COLO668 (cell line): ENCODE results near the gene NCOA3.
A peak's percentile ranks its signal among the peaks of the same experiment; 100 is the strongest.
"Not testable (repeated sequence)": the region's sequence is repeated elsewhere in the genome, so short reads cannot be mapped to it uniquely, and the experiment has no call there.

Source experiments
- DNase-seq: peaks from one replicate; lab custom pipeline; 2025; ENCODE audit not compliant: unreplicated experiment; lab: John Stamatoyannopoulos, UW

Gene NCOA3

GRCh38 chr20:47500082-47500481 is 1.6 kb upstream of the NCOA3 start:
- DNase-seq = not testable (repeated sequence)

GRCh38 chr20:47500554-47500953 is 1.1 kb upstream of the NCOA3 start:
- DNase-seq = no peak

DNA sequence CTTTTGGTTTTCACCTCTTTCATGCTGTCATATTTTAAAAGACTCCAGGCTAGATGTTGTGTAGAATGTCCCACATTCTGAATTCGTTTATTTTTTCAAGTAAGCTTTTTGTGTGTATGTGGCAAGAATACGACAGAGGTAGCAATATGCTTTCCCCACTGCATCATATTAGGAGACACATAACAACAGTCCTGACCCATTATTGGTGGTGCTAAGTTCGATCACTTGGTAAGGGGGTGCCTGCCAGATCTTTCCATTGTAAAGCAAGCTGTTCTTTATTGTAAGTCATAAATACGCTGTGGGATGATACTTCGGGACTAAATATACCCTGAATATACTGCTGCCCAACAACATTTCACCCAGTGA is 588 bp upstream of the NCOA3 start:
- DNase-seq = no peak

DNA sequence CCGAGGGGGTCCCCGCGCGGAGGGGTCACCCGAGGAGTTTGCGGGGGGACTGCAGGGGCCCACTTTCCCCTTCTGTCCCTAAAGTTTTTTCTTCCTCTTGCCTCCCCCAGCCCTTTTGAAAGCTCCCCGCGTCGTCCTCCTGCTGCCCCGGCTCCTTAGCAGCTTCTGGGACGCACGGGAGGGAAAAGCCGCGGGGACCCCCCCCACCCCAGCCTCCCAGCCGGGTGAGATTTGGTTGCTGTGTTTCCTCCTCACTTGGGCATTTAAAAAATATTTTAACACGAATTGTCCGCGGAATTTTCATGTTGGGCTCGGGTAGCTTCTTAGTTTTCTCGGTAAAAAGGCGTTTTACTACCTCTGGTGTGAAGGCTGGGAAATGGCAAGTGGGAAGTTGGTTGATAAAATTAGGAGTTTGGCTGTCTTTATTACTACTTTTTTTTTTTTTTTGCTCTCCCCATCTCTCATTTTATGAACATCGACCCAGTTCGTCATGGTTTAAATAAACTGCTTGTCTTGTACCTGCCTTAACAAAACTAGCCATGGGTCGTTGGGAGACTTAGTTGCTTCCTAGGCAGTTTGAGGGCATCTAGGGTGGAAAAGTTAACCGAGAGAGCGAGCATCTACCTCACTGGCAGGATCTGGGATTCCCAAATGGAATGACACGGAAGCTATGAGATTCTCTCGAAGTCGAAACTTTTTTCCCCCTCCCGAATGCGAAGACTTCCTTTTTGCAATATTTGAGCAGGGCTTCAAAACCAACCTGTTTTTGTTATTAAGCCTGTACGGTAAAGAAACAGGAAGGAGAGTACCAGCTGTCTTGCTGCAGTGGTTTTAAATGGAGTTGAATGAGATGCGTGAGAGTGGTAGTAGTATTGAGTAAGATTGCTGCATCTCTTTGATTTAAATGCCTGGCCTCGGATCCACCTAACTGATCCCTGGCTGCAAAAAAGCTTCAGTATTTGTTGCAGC is 868 bp downstream of the NCOA3 start:
- peak; percentile 39 for DNase-seq

GRCh38 chr20:47503685-47504084 is 2.0 kb downstream of the NCOA3 start:
- DNase-seq = no peak

- DNase-seq = no peak
Measured at GRCh38 chr20:47506335-47506734, 4.6 kb downstream of the NCOA3 start.

DNA sequence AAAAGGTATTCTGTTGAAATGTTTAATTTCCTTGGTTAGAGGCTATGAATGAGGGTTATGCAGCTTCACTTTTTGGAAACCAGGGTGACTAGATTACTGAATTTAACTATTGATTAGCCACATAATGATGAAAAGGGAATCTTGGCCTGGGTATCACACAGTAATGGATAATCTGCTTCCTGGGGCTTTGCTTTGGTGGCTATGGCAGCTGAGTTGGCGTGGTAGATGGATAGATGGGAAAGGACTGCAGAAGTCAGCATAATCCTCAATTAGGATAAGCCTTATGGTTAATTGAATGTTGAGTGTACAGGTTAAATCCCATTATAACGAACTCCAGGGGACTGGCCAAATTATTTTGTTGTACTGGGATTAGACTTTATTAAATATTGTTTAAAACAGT is 5.2 kb downstream of the NCOA3 start:
- DNase-seq = no peak

DNA sequence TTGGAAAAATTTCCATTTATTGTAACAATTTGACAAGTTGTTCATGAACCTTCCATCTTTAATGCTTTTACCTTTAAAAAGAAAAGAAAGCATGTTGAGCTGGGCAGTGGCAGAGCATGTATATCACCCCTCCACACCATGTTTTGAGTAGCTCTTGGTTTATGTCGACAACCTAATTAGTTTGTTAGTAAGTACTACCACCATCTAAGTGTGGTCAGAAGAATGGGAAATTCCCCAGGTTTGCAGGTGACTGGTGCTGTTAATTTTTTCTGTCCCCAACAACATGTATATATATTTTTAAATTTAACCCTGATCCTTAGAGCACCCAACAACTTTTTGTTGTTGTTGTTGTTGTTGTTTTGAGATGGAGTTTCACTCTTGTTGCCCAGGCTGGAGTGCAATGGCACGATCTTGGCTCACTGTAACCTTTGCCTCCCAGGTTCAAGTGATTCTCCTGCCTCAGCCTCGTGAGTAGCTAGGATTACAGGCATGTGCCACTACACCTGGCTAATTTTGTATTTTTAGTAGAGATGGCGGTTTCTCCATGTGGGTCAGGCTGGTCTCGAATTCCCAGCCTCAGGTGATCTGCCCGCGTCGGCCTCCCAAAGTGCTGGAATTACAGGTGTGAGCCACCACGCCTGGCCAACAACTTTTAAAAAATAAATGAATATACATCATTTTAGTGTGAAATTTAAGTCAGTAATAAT is 5.7 kb downstream of the NCOA3 start:
- DNase-seq = not testable (repeated sequence)

GRCh38 chr20:47508278-47508677 is 6.6 kb downstream of the NCOA3 start:
- DNase-seq = no peak

DNA sequence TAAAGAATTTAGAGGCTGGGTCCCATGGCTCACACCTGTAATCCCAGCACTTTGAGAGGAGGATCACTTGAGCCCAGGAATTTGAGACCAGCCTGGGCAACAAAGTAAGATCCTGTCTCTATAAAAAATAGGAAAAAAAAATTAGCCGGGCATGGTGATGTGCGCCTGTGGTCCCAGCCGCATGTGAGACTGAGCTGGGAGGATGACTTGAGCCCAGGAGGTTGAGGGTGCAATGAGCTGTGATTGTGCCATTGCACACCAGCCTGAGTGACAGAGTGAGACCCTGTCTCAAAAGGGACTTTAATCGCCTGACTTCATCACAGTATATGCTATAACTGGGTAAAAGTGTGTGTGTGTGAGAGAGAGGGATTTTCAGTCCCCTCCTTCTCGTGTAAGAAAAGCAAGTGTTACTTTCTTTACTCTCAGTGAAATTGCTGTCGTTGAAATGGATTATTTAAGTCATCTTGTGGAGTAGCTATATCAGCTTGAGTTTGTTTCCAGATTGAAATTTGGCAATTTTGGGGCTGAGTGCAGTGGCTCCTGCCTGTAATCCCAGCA is 7.5 kb downstream of the NCOA3 start:
- DNase-seq = no peak

GRCh38 chr20:47509685-47510084 is 8.0 kb downstream of the NCOA3 start:
- no peak for DNase-seq

- DNase-seq = no peak
Measured at GRCh38 chr20:47515843-47516242, 14.2 kb downstream of the NCOA3 start.

GRCh38 chr20:47521059-47521808 is 19.5 kb downstream of the NCOA3 start:
- DNase-seq = no peak

DNA sequence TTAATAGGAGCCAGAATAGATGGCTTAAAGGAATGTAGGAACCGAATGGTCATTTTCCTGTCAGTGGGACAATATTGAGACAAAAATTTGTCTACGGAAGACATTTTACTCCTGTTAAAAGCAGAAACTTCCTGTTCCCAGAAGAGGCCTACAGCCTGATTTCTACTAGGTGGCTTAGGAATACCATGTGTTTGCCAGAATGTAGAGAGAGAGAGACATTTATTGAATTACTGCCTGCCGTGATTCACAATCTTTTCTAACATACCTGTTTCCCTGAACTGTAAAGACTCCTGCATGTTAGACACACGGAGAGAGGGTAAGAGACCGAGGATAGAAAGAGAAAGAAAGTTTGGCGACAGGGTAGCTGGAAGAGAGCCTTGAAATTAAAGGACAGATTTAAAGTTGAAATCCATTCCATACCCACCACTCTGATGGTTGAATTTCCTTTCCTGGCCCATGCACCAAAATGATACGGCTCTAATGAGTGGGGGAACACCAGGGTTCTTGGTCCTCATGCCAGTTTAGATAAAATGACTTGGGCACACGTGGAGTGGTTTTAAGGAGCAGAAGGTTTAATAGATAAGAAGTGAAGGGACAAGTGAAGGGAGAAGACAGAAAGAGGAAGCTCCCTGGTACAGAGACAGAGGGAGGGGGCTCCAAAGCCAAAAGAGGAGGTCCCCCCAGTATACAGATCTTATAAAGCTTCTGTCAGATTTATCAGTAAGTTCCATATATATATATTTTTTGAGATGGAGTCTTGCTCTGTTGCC is 22.5 kb downstream of the NCOA3 start:
- no peak for DNase-seq

DNA sequence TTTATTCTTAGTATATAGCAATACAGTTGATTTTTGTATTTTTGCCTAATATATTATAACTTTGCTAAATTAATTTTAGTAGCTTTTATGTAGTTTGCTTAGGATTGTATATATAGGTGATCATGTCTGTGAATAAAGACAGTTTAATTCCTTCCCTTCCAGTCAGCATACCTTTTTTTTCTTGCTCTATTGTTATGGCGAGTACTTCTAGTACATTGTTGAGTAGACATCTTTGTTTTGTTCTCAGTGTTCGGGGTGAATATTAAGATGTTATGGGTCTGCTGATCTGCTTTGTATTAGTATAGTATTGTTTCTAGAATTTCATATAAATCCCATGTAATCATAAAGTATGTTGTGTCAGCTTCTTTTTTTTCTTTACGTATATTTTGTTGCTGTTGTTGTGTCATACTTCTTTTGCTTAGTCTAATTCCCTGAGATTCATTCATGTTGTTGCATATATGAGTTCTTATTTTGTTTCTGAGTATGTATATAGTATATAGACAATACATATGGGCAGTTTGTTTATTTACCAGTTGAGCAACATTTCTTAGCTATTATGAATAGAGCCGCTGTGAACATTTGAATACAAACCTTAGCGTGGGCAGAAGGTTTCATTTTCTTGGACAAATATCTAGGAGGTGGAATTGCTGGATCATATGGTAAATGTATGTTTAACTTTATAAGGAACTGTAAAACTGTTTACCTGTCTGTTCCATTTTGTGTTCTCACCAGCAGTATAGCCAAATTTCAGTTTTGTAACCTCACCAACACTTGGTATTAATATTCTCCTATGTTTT is 25.5 kb downstream of the NCOA3 start:
- DNase-seq = no peak

GRCh38 chr20:47529840-47530239 is 28.2 kb downstream of the NCOA3 start:
- no peak for DNase-seq

DNA sequence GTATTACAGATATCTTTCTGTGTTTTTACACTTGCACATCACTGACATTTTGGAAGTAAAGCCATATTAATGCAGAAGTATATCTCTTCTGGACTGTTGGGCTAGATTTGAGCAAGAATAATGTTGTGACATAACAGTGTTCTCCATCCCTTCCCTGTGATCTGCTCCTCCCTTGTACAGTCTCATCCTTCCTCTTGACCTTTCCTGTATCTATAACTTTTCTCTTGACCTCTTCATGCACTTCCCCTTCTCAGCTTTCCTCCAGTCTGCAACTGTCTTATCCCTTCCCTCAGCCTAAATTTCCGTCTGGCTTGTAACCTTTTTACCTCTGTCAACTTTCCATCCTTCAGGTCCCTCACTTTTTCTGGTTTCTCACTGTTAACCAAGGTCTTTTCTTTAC is 29.8 kb downstream of the NCOA3 start:
- DNase-seq = no peak

GRCh38 chr20:47532002-47532401 is 30.3 kb downstream of the NCOA3 start:
- no peak for DNase-seq

DNA sequence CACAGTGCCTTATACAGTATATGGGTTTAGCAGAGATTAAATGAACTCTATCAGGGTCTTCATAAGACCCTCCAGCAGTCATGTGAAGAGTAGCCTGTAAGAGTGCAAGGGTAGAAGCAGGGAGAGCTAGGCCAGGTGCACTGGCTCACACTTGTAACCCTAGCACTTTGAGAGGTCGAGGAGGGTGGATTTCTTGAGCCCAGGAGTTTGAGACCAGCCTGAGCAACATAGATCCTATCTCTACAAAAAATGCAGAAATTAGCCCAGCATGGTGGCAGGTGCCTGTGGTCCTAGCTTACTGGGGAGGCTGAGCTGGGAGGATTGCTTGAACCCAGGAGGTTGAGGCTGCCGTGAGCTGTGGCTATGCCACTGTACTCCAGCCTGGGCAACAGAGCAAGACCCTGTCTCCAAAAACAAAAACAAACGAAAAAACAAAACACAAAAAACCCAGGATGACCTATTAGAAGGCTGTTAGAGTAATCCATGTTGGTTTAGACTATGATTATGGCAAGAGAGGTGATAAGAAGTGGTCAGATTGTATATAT is 31.9 kb downstream of the NCOA3 start:
- DNase-seq = no peak
